Measurements from ENCODE around the gene ADAM22. TPM values are rescaled to one million over a fixed set of nuclear protein-coding genes. Genes with fewer than 3 reads are reported as not detected.

ADAM22 gene
- total and polyA plus RNA-seq, 10 of the 15 experiments (the other 5 are each of a cell fraction or from before 2014, with no cell fraction given): 1.4 to 24.5 (median 7.6) TPM

- POLR2A ChIA-PET: interaction anchor here (0.7 kb wide), 3 partner anchors 89 to 830 kb away, joined by 3 to 5 read pairs (median 5); no protein-coding TSS in a partner anchor
- ATAC-seq (no peak), FAIRE-seq (no peak), DNase-seq (ENCODE audit: low read depth, low spot score) (no peak)
- in situ Hi-C loops (cut with MboI): loop anchor here (10.0 kb wide), 1 partner anchor 572 kb away; no protein-coding TSS in a partner anchor
- SMC1A ChIA-PET (ENCODE audit: uncharacterized antibody, unreplicated experiment): interaction anchor here (0.6 to 6.5 kb wide), 28 partner anchors 8 to 381 kb away, joined by 3 to 55 read pairs (median 5); partner anchors contain the start of gene ABCB1
- Histone ChIP-seq H3K79me2 (ENCODE audit: control insufficient read depth, insufficient read depth, low read length) (peaks cover 33% of the 10 kb centered on the region), H3K9ac (ENCODE audit: control insufficient read depth, insufficient read depth, low read length) (no peak overlapping the region), H4K20me1 (ENCODE audit: control insufficient read depth, insufficient read depth) (no peaks in the 10 kb centered on the region), H3K4me2 (ENCODE audit: control insufficient read depth, insufficient read depth) (no peak overlapping the region), H3K9me3 (replicated peaks; ENCODE audit: control insufficient read depth, insufficient read depth, low read length) (no peaks in the 10 kb centered on the region; the same call in 2 of the 3 replicates), H3K36me3 (ENCODE audit: control insufficient read depth in 2 of 2, insufficient read depth in 2 of 2, low read length in 1 of 2) (peaks cover 1 to 10% of the 10 kb centered on the region in 2 experiments), H3K27ac (ENCODE audit: control insufficient read depth, insufficient read depth) (no peak overlapping the region), H3K27me3 (replicated peaks in 1 of 2; ENCODE audit: control insufficient read depth in 2 of 2, insufficient read depth in 2 of 2, low read length in 1 of 2) (no peaks in the 10 kb centered on the region), H3K4me3 (no peak overlapping the region), H3K4me1 (ENCODE audit: control insufficient read depth, insufficient read depth, low read length) (no peaks in the 10 kb centered on the region), H2AFZ (ENCODE audit: control insufficient read depth, low read depth, low read length) (no peak overlapping the region)
- BruUV-seq (replicated peaks): no TSS peak
- CTCF ChIA-PET: interaction anchor here (0.6 to 6.6 kb wide), 46 partner anchors 9 to 578 kb away, joined by 3 to 81 read pairs (median 5); partner anchors contain the start of genes ABCB1, ADAM22, DBF4 and SLC25A40
- TF ChIP-seq IRF4 (IDR thresholded peaks at IDR 0.05; ENCODE audit: low read depth, low read length) (no peak), IKZF2 (IDR thresholded peaks at IDR 0.05) (no peak), CTCF (IDR thresholded peaks at IDR 0.05 in 2 of 3, conservative IDR thresholded peaks at IDR 0.05 in 1 of 3; ENCODE audit: control insufficient read depth in 2 of 3, extremely low read depth in 1 of 3, insufficient read depth in 1 of 3, low read depth in 3 of 3, low read length in 3 of 3) (peak in 2 of 3 experiments; percentile 8 to 32; a peak in 2 of 6 replicates), RAD21 (IDR thresholded peaks at IDR 0.05; ENCODE audit: insufficient read depth, low read depth, low read length) (peak; percentile 56), EGR1 (IDR thresholded peaks at IDR 0.05; ENCODE audit: borderline replicate concordance in 1 of 2, low read depth in 2 of 2, low read length in 2 of 2) (no peak), PAX8 (IDR thresholded peaks at IDR 0.05) (no peak), EP300 (IDR thresholded peaks at IDR 0.05; ENCODE audit: borderline replicate concordance in 1 of 2, control insufficient read depth in 1 of 2, low read depth in 2 of 2, low read length in 2 of 2) (no peak), SMC3 (IDR thresholded peaks at IDR 0.05; ENCODE audit: borderline replicate concordance, low read length) (peak; percentile 54; the same call in 1 of the 2 replicates), SPI1 (IDR thresholded peaks at IDR 0.05; ENCODE audit: borderline replicate concordance, insufficient read depth, low read depth, low read length) (no peak), WRNIP1 (IDR thresholded peaks at IDR 0.05; ENCODE audit: borderline replicate concordance, low read depth, low read length) (no peak), MEF2A (IDR thresholded peaks at IDR 0.05; ENCODE audit: insufficient read depth, low read depth, low read length) (no peak), POLR2AphosphoS2 (IDR thresholded peaks at IDR 0.05; ENCODE audit: low read depth, low read length) (no peak), SP1 (IDR thresholded peaks at IDR 0.05; ENCODE audit: low read depth, low read length) (no peak)
- intact Hi-C loops (cut with micrococcal nuclease; ENCODE audit: unreplicated experiment): loop anchor here (1.0 to 5.0 kb wide), 3 partner anchors 90 to 575 kb away; no protein-coding TSS in a partner anchor
- RAD21 ChIA-PET (ENCODE audit: unreplicated experiment): interaction anchor here (0.6 to 4.1 kb wide), 34 partner anchors 9 to 571 kb away, joined by 3 to 34 read pairs (median 4); partner anchors contain the start of genes ADAM22, DBF4 and SLC25A40
These were observed 47.2 kb upstream of the ADAM22 start for GRCh38 chr7:87886875-87887274.

Measured in GM12878 (cell line).